Gastroesophageal sphincter (tissue), 3 donors: Measurements from ENCODE around the gene RGN.

Experiments used
- POLR2AphosphoS5 ChIP-seq: sonication (generic); formaldehyde crosslinking; IDR thresholded peaks from one replicate; pipeline ENCODE4 v1.6.1; 2017; ENCODE audit warnings: antibody characterized with exemption
- TF ChIP-seq, protein P1 (sequence below), 4 experiments: fragments of 200-600 bp in 2 of 4; fragments of 450-650 bp in 2 of 4; sonication (generic) in 1 of 4; IDR thresholded peaks; one replicate each; pipeline ENCODE4 v1.5.1; 2017 to 2019; ENCODE audit warnings: antibody characterized with exemption in 4 of 4, mild to moderate bottlenecking in 2 of 4, moderate library complexity in 2 of 4

- TF ChIP-seq, protein P1, sequence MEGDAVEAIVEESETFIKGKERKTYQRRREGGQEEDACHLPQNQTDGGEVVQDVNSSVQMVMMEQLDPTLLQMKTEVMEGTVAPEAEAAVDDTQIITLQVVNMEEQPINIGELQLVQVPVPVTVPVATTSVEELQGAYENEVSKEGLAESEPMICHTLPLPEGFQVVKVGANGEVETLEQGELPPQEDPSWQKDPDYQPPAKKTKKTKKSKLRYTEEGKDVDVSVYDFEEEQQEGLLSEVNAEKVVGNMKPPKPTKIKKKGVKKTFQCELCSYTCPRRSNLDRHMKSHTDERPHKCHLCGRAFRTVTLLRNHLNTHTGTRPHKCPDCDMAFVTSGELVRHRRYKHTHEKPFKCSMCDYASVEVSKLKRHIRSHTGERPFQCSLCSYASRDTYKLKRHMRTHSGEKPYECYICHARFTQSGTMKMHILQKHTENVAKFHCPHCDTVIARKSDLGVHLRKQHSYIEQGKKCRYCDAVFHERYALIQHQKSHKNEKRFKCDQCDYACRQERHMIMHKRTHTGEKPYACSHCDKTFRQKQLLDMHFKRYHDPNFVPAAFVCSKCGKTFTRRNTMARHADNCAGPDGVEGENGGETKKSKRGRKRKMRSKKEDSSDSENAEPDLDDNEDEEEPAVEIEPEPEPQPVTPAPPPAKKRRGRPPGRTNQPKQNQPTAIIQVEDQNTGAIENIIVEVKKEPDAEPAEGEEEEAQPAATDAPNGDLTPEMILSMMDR (IDR thresholded peaks at IDR 0.05): no peak
- TF ChIP-seq POLR2AphosphoS5: no peak
These were observed at the start of gene RGN for GRCh38 chrX:47078129-47079043.
